NCI-H1105 (cell line): ENCODE measurements around the gene ST3GAL3.

Source experiments
- DNase-seq: peaks from one replicate; lab custom pipeline; 2025; lab: John Stamatoyannopoulos, UW

The ST3GAL3 gene

GRCh38 chr1:43878854-43879253, 171.5 kb downstream of the ST3GAL3 start:
- DNase-seq, result no peak

- no peak for DNase-seq
Observed at GRCh38 chr1:43879414-43879813, 172.1 kb downstream of the ST3GAL3 start.

- DNase-seq, result no peak
Observed at GRCh38 chr1:43879996-43880395, 172.7 kb downstream of the ST3GAL3 start.

GRCh38 chr1:43880604-43881003, 173.3 kb downstream of the ST3GAL3 start:
- DNase-seq, result no peak

GRCh38 chr1:43881415-43881814, 174.1 kb downstream of the ST3GAL3 start:
- DNase-seq, result no peak

GRCh38 chr1:43882763-43883162, 175.4 kb downstream of the ST3GAL3 start:
- no peak for DNase-seq

- DNase-seq, result no peak
Observed at GRCh38 chr1:43883321-43883720, 176.0 kb downstream of the ST3GAL3 start.

- no peak for DNase-seq
Observed at GRCh38 chr1:43885279-43885801, 178.0 kb downstream of the ST3GAL3 start.

GRCh38 chr1:43887748-43888147, 180.4 kb downstream of the ST3GAL3 start:
- no peak for DNase-seq

- DNase-seq, result no peak
Observed at GRCh38 chr1:43890815-43891214, 183.5 kb downstream of the ST3GAL3 start.

GRCh38 chr1:43893006-43893405, 185.7 kb downstream of the ST3GAL3 start:
- DNase-seq, result no peak

- no peak for DNase-seq
Observed at GRCh38 chr1:43898981-43899380, 191.6 kb downstream of the ST3GAL3 start.

GRCh38 chr1:43900386-43900785, 193.1 kb downstream of the ST3GAL3 start:
- DNase-seq, result no peak

GRCh38 chr1:43901196-43901961, 194.0 kb downstream of the ST3GAL3 start:
- no peak for DNase-seq

- no peak for DNase-seq
Observed at GRCh38 chr1:43902058-43902831, 194.9 kb downstream of the ST3GAL3 start.

GRCh38 chr1:43904660-43905551, 197.6 kb downstream of the ST3GAL3 start:
- DNase-seq, result no peak

GRCh38 chr1:43908226-43908625, 200.9 kb downstream of the ST3GAL3 start:
- no peak for DNase-seq

GRCh38 chr1:43908858-43909257, 201.5 kb downstream of the ST3GAL3 start:
- DNase-seq, result no peak

GRCh38 chr1:43910343-43910742, 203.0 kb downstream of the ST3GAL3 start:
- DNase-seq, result no peak

- no peak for DNase-seq
Observed at GRCh38 chr1:43912607-43913006, 205.3 kb downstream of the ST3GAL3 start.

GRCh38 chr1:43913051-43913501, 205.7 kb downstream of the ST3GAL3 start:
- DNase-seq, result no peak
